ENCODE data around the gene ZNF366.
A peak's percentile ranks its signal among the peaks of the same experiment; 100 is the strongest.
"Not testable (repeated sequence)": the region's sequence is repeated elsewhere in the genome, so short reads cannot be mapped to it uniquely, and the experiment has no call there.

Gene ZNF366

GRCh38 chr5:72412283-72413055 lies 94.7 kb downstream of the ZNF366 start:
- no peak for DNase-seq

- DNase-seq: no peak
These were observed 96.4 kb downstream of the ZNF366 start for GRCh38 chr5:72410688-72411295.

GRCh38 chr5:72408603-72409002 lies 98.6 kb downstream of the ZNF366 start:
- no peak for DNase-seq

GRCh38 chr5:72408127-72408526 lies 99.1 kb downstream of the ZNF366 start:
- no peak for DNase-seq

- no peak for DNase-seq
These were observed 99.7 kb downstream of the ZNF366 start for GRCh38 chr5:72407541-72407940.

- no peak for DNase-seq
These were observed 100.1 kb downstream of the ZNF366 start for GRCh38 chr5:72407078-72407477.

GRCh38 chr5:72404771-72405170 lies 102.4 kb downstream of the ZNF366 start:
- DNase-seq: not testable (repeated sequence)

- DNase-seq: no peak
These were observed 104.1 kb downstream of the ZNF366 start for GRCh38 chr5:72402959-72403628.

GRCh38 chr5:72402381-72402890 lies 104.8 kb downstream of the ZNF366 start:
- DNase-seq: no peak

GRCh38 chr5:72400950-72401349 lies 106.3 kb downstream of the ZNF366 start:
- no peak for DNase-seq

- DNase-seq: no peak
These were observed 109.4 kb downstream of the ZNF366 start for GRCh38 chr5:72397836-72398235.

GRCh38 chr5:72394688-72395087 lies 112.5 kb downstream of the ZNF366 start:
- peak in 1 of 58 donors; percentile 4 for DNase-seq

- no peak for DNase-seq
These were observed 114.2 kb downstream of the ZNF366 start for GRCh38 chr5:72393052-72393451.
